ENCODE data around the gene MARS1.

The MARS1 gene

GRCh38 chr12:57549909-57550640 lies 62.2 kb downstream of the MARS1 start, which contains the start of gene KIF5A (continued):
- TF ChIP-seq, protein P1, sequence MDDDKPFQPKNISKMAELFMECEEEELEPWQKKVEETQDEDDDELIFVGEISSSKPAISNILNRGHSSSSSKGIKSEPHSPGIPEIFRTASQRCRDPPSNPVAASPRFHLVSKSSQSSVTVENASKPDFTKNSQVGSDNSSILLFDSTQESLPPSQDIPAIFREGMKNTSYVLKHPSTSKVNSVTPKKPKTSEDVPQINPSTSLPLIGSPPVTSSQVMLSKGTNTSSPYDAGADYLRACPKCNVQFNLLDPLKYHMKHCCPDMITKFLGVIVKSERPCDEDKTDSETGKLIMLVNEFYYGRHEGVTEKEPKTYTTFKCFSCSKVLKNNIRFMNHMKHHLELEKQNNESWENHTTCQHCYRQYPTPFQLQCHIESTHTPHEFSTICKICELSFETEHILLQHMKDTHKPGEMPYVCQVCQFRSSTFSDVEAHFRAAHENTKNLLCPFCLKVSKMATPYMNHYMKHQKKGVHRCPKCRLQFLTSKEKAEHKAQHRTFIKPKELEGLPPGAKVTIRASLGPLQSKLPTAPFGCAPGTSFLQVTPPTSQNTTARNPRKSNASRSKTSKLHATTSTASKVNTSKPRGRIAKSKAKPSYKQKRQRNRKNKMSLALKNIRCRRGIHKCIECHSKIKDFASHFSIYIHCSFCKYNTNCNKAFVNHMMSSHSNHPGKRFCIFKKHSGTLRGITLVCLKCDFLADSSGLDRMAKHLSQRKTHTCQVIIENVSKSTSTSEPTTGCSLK (tag by site-specific recombination; IDR thresholded peaks at IDR 0.05): no peak
- TF ChIP-seq PRDM1 (tag by site-specific recombination; IDR thresholded peaks at IDR 0.05) (no peak), ZNF624 (tag by site-specific recombination; IDR thresholded peaks at IDR 0.05) (no peak), ZNF202 (tag by site-specific recombination; IDR thresholded peaks at IDR 0.05; ENCODE audit: borderline replicate concordance) (no peak), ZBTB44 (tag by site-specific recombination; IDR thresholded peaks at IDR 0.05) (no peak), PBX3 (CRISPR knock-in tag; IDR thresholded peaks at IDR 0.05) (0 out of 2 replicates have a peak, but pooled peaks have one; percentile 12), ZNF843 (tag by site-specific recombination; IDR thresholded peaks at IDR 0.05) (no peak), ZNF639 (tag by site-specific recombination; IDR thresholded peaks at IDR 0.05) (no peak), ZNF335 (tag by site-specific recombination; conservative IDR thresholded peaks at IDR 0.05) (peak; percentile 54), ZNF394 (tag by site-specific recombination; IDR thresholded peaks at IDR 0.05; ENCODE audit: borderline replicate concordance) (no peak), ZNF488 (tag by site-specific recombination; IDR thresholded peaks at IDR 0.05) (no peak), ZNF157 (tag by site-specific recombination; IDR thresholded peaks at IDR 0.05) (no peak), ZNF341 (tag by site-specific recombination; IDR thresholded peaks at IDR 0.05; ENCODE audit: low read depth) (peak; percentile 69), SP2 (tag by site-specific recombination; IDR thresholded peaks at IDR 0.05) (peak; percentile 59), ZNF571 (tag by site-specific recombination; IDR thresholded peaks at IDR 0.05) (no peak), ZNF76 (tag by site-specific recombination; IDR thresholded peaks at IDR 0.05; ENCODE audit: borderline replicate concordance, low read depth) (no peak), ZNF514 (tag by site-specific recombination; IDR thresholded peaks at IDR 0.05) (no peak), SCRT1 (tag by site-specific recombination; IDR thresholded peaks at IDR 0.05; ENCODE audit: borderline replicate concordance) (no peak), ZNF658 (tag by site-specific recombination; IDR thresholded peaks at IDR 0.05) (no peak), ZNF510 (tag by site-specific recombination; IDR thresholded peaks at IDR 0.05; ENCODE audit: insufficient replicate concordance) (no peak), ZNF2 (tag by site-specific recombination; IDR thresholded peaks at IDR 0.05) (peak; percentile 56; the same call in 1 of the 2 replicates), ZNF473 (tag by site-specific recombination; IDR thresholded peaks at IDR 0.05) (no peak), ZIC2 (tag by site-specific recombination; IDR thresholded peaks at IDR 0.05) (no peak), ZFP37 (tag by site-specific recombination; IDR thresholded peaks at IDR 0.05) (0 out of 2 replicates have a peak, but pooled peaks have one; percentile 32), ZSCAN23 (tag by site-specific recombination; IDR thresholded peaks at IDR 0.05) (no peak), KLF10 (tag by site-specific recombination; IDR thresholded peaks at IDR 0.05) (peak; percentile 35; the same call in 1 of the 2 replicates), ZNF629 (tag by site-specific recombination; IDR thresholded peaks at IDR 0.05) (peak; percentile 37; the same call in 1 of the 2 replicates)
- TF ChIP-seq, protein P2, sequence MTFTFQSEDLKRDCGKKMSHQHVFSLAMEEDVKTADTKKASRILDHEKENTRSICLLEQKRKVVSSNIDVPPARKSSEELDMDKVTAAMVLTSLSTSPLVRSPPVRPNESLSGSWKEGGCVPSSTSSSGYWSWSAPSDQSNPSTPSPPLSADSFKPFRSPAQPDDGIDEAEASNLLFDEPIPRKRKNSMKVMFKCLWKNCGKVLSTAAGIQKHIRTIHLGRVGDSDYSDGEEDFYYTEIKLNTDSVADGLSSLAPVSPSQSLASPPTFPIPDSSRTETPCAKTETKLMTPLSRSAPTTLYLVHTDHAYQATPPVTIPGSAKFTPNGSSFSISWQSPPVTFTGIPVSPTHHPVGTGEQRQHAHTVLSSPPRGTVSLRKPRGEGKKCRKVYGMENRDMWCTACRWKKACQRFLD (tag by site-specific recombination; IDR thresholded peaks at IDR 0.05): no peak
